HG02642 (cell line): Measurements from ENCODE around the gene CTCFL.
A peak's percentile ranks its signal among the peaks of the same experiment; 100 is the strongest.
"Not testable (repeated sequence)": the region's sequence is repeated elsewhere in the genome, so short reads cannot be mapped to it uniquely, and the experiment has no call there.

Experiments used
- ATAC-seq: cut with Tn5 transposase; IDR thresholded peaks from one replicate; pipeline ENCODE4 v1.9.1; 2021; ENCODE audit warnings: mild to moderate bottlenecking; ENCODE audit not compliant: unreplicated experiment, poor library complexity

Gene CTCFL

DNA sequence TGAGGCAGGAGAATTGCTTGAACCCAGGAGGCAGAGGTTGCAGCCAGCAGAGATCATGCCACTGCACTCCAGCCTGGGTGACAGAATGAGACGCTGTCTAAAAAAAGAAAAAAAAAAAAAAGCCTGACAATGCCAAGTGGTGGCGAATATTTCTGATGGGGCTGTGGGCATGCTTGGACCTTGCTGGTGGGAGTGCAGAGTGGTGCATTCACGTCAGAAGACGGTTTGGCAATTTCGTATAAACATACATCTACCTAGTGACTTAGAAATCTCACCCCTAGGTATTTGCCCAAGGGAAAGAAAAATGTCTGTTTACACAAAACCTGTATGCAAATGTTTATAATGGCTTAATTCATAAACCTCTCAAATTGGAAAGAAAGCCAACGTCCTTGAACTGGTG lies 33.6 kb downstream of the CTCFL start:
- no peak for ATAC-seq

DNA sequence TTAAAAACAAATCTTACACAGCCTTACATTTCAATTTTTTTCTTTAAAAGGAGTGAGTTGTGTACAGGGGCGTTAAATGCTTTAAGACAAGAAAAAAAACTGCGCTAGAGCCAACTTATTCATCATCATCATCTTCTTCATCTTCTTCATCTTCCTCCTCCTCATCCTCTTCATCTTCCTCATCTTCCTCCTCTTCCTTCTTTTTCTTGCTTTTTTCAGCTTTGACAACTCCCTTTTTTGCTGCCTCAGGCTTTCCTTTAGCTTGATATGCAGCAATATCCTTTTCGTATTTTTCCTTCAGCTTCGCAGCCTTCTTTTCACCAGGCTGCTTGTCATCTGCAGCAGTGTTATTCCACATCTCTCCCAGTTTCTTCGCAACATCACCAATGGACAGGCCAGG lies 36.7 kb downstream of the CTCFL start:
- not testable (repeated sequence) for ATAC-seq

DNA sequence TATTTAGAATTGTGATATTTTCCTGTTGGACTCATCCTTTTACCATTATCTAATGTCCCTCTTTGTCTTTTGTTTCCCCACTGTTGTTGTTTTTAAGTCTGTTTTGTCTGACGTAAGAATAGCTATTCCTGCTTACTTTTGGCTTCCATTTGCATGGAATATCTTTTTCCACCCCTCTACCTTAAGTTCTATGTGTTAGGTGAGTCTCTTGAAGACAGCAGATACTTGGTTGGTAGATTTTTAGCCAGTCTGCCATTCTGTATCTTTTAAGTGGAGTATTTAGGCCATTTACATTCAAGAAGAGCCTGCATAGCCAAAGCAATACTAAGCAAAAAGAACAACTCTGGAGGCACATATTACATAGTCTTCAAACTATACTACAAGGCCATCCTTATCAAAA lies 39.2 kb downstream of the CTCFL start:
- ATAC-seq = no peak

GRCh38 chr20:57484772-57485171 lies 40.2 kb downstream of the CTCFL start:
- ATAC-seq = no peak

GRCh38 chr20:57483287-57484050 lies 41.5 kb downstream of the CTCFL start:
- no peak for ATAC-seq

DNA sequence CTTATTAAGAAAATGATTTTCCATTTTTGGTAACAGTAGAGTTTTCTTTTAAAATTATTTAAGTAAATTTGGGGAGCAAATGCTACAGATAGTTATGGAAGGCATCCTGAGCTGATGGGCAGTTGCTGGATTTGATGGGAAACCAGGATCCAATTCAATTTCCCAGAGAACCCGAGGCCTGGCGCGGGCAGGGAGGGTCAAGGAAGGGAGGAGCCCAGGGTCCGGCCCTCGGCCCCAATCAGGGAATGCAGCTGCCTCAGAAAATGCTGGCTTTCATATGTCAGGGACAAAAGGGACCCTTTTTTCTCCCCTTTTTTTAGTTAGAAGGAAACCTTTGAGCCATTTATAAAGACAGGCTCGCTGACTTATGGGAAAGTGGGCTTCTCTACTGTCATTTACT lies 42.1 kb downstream of the CTCFL start:
- no peak for ATAC-seq

GRCh38 chr20:57482148-57482547 lies 42.8 kb downstream of the CTCFL start:
- ATAC-seq = no peak

DNA sequence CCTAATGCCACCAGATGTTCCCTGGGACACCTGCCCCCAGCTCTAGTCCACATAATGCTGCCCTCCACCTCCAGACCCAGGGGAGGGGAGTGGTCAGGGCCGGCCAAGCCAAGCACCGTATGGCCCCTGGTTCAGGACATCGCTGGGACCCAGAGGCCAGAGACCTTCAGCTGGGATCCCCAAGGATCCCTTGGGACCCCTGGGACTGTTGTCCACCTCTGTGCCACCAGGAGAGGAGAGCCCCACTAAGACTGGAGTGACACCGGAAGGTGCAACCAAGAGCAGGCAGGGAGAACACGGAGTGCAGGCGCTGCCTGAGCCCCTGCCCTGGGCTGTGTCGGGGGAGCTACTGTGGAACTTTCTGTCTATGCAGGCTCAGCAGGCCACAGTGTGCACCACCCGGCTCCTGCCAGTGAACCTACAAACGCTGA lies 43.6 kb downstream of the CTCFL start:
- peak; percentile 25 for ATAC-seq

DNA sequence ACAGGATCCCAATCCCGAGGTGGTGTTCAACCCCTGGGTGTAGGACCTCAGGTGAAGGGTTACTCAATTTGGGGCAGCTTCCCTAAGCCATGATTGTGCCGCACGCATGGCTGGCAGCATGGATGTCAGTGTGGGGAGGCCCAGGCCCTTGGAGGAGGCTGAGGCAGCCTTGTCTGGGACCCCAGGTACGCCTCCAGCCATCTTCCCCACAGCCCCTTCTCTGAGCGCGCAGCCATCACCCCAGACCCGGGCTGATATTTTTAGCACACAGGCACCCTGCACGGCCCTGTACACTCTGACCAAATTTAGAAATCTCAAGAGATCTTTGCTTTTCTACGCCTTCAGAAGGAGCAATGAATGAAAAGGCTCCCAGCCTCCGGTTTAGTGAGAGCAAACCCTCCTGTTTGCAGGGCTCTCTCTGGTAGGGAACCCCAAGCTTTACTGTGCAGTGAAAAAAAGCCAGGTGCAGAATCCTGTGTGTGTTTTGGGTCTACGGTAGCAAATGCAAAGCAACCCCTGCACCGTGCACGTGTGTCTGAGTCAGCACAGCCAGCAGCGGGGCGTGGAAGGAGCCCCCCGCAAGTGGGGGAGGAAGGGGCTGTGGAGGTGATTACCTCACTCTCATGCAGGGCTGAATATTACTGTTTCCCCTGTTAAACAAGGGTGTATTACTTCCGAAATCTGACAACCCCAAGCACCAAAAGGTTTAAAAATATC lies 44.3 kb downstream of the CTCFL start:
- peak; percentile 68 for ATAC-seq

DNA sequence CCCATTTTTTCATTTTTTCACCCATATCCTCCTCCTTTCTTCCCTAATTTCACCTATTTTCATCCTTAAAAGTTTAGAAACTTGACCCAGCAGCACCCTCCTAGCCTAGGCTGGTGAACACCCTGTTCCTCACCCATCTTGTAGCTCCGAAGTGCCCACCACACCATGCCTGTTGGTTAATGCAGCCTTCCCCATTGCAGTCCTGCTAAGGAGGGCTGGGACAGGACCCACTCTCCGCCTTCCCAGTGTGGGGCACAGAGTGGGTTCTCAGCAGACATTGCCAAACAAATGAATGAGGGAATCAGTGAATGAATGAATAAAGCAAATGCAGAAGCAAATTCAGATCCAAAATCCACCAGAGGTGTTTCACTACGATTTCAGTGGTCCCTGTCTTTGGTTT lies 45.7 kb downstream of the CTCFL start:
- ATAC-seq = no peak

DNA sequence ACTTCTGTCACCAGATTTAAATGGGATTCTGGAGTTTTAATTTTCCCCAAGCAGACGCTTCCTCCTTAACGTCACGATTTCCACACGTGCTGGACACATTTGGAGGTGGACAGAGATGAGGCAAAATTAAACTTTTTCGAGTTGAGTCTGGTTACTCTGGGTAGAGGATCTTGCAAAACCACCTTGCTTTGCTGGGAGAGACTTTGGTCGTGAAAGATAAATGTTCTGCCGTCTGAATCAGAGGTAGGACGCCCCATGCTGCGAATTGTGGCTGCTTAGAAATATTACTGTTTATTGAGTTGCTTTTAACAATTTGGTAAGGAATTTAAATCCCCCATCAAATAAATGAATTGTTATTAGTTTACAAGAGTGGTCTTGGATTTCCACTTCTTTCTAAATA lies 46.8 kb downstream of the CTCFL start:
- no peak for ATAC-seq

GRCh38 chr20:57476641-57477461 lies 48.1 kb downstream of the CTCFL start:
- no peak for ATAC-seq

- ATAC-seq = peak; percentile 35
Observed at GRCh38 chr20:57476084-57476526, 48.8 kb downstream of the CTCFL start.

GRCh38 chr20:57475388-57476083 lies 49.4 kb downstream of the CTCFL start:
- no peak for ATAC-seq

DNA sequence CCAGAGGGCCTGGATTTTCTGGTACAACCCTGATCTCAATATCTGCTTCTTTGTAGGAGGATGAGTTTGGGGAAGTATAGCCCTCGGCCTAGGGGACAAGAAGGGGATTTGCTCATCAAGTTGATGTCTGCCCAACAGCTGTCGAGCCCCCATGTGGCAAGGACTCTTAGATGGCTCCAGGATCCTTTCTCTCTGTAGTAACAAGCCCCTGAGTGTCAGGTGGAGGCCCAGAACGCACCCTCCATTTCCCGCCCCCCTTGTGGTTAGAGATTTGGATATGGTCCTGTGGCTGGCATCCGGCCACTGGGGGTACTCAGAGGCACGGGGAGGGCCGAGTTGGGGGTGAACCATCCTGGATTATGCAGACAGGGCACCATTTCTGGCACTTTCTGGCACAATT lies 50.1 kb downstream of the CTCFL start:
- no peak for ATAC-seq

DNA sequence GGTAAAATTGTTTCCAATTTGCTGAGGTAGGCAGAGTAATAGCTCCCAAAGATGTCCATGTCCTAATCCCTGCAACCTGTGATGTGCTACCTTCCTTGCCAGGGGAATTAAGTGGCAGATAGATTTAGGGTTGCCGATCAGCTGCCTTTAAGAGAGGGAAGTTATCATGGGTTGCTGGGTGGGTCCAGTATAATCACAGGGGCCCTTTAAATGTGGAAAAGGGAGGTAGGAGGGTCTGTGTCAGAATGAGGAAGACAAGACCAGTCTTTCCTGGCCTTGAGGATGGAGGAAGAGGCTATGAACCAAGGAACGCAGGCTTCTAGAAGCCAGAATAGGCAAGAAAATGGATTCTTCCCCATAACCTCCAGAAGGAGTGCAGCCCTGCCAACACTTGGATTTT lies 50.7 kb downstream of the CTCFL start:
- ATAC-seq = no peak

DNA sequence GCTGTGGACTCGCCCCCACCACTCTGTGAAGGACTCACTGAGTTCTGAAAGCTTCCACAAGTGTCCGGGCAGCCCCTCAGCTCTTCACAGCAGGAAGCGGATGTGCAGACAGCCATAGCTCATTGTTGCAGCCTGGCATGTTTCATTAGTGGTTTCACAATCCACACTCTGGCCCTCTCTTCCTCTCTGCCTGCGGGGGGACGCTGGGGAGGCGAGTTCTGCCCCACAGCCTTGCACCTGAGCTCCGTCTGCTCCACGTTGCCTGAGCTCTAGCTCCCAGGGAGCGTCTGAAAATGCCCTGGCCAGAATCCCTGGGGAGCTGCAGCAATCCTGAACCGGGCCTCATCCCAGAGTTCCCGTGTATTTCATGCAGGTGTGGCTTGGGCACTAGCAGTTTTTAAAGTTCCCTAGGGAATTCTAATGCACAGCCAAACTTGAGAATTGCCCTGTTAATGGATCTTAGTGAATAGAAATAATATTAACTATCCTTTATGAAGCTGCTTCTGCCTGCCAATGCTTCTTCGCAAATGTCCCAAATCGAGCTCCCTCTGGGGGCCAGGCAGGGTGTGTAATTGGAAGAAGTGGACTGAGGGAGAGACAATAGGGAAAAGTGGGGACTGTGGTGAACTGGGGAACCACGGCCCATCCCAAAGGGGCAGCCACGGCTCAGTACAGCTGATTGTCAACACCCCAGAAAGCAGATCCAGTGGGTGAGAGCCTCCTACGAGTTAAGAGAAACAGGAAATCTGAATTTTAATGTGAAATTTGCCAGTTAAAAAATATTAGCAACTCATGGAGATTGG lies 51.5 kb downstream of the CTCFL start:
- peak; percentile 62 for ATAC-seq

DNA sequence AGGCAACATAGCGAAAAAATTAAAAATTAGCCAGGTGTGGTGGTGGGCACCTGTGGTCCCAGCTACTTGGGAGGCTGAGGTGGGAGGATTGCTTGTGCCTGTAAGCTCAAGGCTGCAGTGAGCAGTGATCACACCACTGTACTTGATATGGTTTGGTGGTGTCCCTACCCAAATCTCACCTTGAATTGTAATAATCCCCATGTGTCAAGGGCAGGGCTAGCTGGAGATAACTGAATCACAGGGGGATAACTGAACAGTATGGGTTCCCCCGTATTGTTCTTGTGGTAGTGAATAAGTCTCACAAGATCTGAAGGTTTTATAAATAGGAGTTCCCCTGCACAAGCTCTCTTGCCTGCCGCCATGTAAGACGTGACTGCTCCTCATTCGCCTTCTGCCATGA lies 52.5 kb downstream of the CTCFL start:
- not testable (repeated sequence) for ATAC-seq

DNA sequence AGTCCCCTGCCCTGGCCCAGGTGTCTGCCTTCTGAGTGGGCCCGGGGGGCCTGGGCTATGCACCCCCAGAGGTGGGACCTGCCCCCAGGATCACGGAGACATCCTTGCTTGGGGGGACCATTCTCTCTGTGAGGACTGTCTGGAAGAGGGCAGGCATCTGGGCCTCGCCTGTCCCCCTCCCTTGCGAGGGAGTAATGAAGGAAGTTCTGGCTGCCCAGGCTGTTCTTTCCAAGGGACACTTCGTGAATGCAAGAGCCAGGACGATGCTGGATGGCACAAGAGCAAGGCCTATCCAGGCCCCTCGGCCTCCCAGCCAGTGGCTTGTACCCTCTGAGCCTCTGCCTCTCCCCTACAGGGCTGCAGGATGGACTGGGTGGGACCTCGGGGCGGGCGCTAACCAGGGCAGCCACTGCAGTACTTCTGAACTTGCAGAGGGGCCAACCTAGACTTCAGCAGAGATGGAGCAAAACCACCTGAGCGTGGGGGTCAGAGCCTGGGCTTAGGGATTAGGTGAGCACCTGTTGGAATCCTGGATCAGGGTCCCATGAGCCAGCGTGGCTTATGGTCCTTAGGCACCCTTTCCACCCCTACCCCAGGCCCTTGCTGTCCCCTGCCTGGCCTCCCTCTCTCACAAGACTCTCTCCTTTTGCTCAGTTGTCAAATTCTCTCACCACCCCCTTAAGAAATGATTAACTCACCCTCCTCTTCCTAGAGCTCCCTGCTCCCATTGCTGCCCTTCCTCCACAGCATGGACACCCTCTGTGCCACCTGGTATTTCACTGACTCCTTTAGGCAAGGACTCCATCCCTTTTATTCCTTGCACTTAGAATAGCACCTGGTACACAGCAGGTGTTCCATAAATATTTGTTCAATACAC lies 53.2 kb downstream of the CTCFL start:
- ATAC-seq = no peak
